ENCODE data around the gene KIAA1328. TPM values are rescaled to one million over a fixed set of nuclear protein-coding genes. Genes with fewer than 3 reads are reported as not detected.
"Not testable (repeated sequence)": the region's sequence is repeated elsewhere in the genome, so short reads cannot be mapped to it uniquely, and the experiment has no call there.

The KIAA1328 gene
- total RNA-seq, 3 donors from 2014 or later: 6.0 to 9.8 (median 7.4) TPM

DNA sequence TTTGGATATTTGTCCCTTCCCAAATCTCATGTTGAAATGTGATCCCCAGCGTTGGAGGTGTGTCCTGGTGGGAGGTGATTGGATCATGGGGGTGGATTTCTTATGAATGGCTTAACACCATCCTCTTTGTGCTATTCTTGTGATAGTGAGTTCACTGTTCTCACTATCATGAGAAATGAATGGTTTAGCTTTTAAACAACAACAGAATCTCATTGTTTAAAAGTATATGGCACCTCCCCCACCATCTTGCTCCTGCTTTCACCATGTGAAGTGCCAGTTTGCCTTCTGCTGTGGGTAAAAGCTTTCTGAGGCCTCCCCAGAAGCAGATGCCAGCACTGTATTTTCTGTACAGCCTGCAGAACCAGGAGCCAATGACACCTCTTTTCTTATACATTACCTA is 38.1 kb downstream of the KIAA1328 start:
- ATAC-seq (no peak), DNase-seq (no peak)
- Histone ChIP-seq H3K9me3 (no peaks in the 10 kb centered on the region), H3K4me3 (no peak overlapping the region), H3K4me1 (ENCODE audit: low read depth) (no peaks in the 10 kb centered on the region), H3K36me3 (ENCODE audit: low read depth) (no peaks in the 10 kb centered on the region)
- TF ChIP-seq CTCF (IDR thresholded peaks at IDR 0.05): no peak
- intact Hi-C loops (cut with DNase I, micrococcal nuclease): no loop called here

GRCh38 chr18:36871801-36872200 is 42.9 kb downstream of the KIAA1328 start:
- ATAC-seq (no peak), DNase-seq (no peak)
- peaks cover 7% of the 10 kb centered on the region for H3K9me3 ChIP-seq
- H3K4me3 ChIP-seq: no peak overlapping the region
- H3K36me3 ChIP-seq (ENCODE audit: low read depth): no peaks in the 10 kb centered on the region
- intact Hi-C loops (cut with DNase I, micrococcal nuclease): no loop called here
- no peak for TF ChIP-seq CTCF (IDR thresholded peaks at IDR 0.05)
- H3K4me1 ChIP-seq (ENCODE audit: low read depth): no peaks in the 10 kb centered on the region

DNA sequence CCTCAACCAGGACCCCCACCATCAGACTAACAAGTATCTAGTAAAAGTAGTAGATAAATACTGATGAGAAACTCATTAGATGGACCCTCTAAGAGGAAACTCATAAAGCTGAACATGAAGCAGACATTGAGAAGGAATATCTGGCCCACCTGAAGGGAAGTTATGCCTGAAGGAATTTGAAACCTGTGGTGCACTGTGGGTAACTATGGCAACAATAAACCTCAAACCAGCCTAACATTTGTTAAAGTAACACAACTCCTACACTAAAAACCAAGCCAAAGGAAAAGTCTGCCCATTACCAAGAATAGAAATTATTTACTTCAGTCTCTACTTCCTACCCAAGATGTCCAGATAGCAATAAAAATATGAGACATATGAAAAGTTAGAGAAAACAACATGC is 43.4 kb downstream of the KIAA1328 start:
- Histone ChIP-seq H3K4me3 (no peak overlapping the region), H3K36me3 (ENCODE audit: low read depth) (no peaks in the 10 kb centered on the region), H3K9me3 (peaks cover 7% of the 10 kb centered on the region), H3K4me1 (ENCODE audit: low read depth) (no peaks in the 10 kb centered on the region)
- no peak for DNase-seq
- intact Hi-C loops (cut with DNase I, micrococcal nuclease): no loop called here
- no peak for ATAC-seq
- no peak for TF ChIP-seq CTCF (IDR thresholded peaks at IDR 0.05)

DNA sequence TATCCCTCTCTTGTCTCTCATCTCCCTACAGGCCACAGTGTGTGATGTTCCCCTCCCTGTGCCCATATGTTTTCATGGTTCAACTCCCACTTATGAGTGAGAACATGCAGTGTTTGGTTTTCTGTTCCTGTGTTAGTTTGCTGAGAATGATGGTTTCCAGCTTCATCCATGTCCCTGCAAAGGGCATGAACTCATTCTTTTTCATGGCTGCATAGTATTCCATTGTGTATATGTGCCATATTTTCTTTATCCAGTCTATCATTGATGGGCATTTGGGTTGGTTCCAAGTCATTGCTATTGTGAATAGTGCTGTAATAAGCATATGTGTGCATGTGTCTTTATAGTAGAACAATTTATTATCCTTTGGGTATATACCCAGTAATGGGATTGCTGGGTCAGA is 44.9 kb downstream of the KIAA1328 start:
- not testable (repeated sequence) for DNase-seq

DNA sequence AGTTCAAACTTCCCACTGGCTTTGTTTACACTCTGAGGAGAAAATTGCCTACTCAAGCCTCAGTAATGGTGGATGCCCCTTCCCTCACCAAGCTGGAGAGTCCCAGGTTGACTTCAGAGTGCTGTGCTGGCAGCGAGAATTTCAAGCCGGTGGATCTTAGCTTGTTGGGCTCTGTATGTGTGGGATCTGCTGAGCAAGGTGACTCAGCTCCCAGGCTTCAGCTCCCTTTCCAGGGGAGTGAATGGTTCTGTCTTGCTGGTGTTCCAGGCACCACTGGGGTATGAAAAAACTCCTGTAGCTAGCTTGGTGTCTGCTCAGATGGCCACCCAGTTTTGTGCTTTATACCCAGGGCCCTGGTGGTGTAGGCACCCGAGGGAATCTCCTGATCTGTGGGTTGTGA is 50.9 kb downstream of the KIAA1328 start:
- DNase-seq; ATAC-seq; H3K9me3 ChIP-seq; H3K4me1 ChIP-seq (ENCODE audit: low read depth); intact Hi-C loops (cut with DNase I, micrococcal nuclease); H3K4me3 ChIP-seq; H3K36me3 ChIP-seq (ENCODE audit: low read depth): not testable (repeated sequence)

More for the DNA sequence above, 44.9 kb downstream of the KIAA1328 start:
- H3K9me3 ChIP-seq; ATAC-seq; H3K4me1 ChIP-seq (ENCODE audit: low read depth); H3K4me3 ChIP-seq; H3K36me3 ChIP-seq (ENCODE audit: low read depth); intact Hi-C loops (cut with DNase I, micrococcal nuclease): not testable (repeated sequence)

DNA sequence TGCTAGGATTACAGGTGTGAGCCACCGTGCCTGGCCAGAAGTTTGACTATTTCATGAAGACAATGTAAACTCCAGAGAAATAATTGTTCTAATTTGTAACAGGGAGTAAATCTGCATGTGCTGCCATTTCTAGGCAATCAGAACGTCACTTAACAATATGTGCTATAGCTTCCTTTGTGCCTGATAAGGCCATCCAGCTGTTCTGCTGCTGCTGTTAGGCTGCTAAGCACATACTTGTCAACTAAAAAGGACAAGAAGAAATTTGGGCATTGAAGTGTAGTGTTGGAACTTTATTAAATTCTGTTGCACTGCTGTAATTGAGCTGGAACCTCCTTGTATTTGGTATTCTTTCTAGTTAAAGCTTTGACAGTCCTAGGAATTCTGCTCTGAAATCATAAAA is 57.1 kb downstream of the KIAA1328 start:
- intact Hi-C loops (cut with DNase I, micrococcal nuclease): no loop called here
- DNase-seq: no peak
- ATAC-seq: no peak
- no peaks in the 10 kb centered on the region for H3K9me3 ChIP-seq
- no peak overlapping the region for H3K4me3 ChIP-seq
- no peaks in the 10 kb centered on the region for H3K36me3 ChIP-seq (ENCODE audit: low read depth)
- TF ChIP-seq CTCF (IDR thresholded peaks at IDR 0.05): no peak
- peaks cover 2% of the 10 kb centered on the region for H3K4me1 ChIP-seq (ENCODE audit: low read depth)

- Histone ChIP-seq H3K4me3 (no peak overlapping the region), H3K4me1 (ENCODE audit: low read depth) (peaks cover 2% of the 10 kb centered on the region), H3K36me3 (ENCODE audit: low read depth) (no peaks in the 10 kb centered on the region), H3K9me3 (no peaks in the 10 kb centered on the region)
- ATAC-seq: no peak
- intact Hi-C loops (cut with DNase I, micrococcal nuclease): no loop called here
- no peak for TF ChIP-seq CTCF (IDR thresholded peaks at IDR 0.05)
- no peak for DNase-seq
Observed at GRCh38 chr18:36887114-36887513, 58.2 kb downstream of the KIAA1328 start.

All from mucosa of descending colon (tissue), 3 donors.